Trophoblast cell (in vitro differentiated cells and primary cell): Measurements from ENCODE around the gene PFKFB3.

ENCODE experiments used
- DNase-seq, 2 donors: peaks; one replicate each; pipeline ENCODE4 v3.0.0-alpha.2; 2016
- H2AFZ ChIP-seq: 2 replicates; pipeline ENCODE4 v1.6.1; 2013; ENCODE audit warnings: low read length, moderate library complexity, mild to moderate bottlenecking; ENCODE audit not compliant: insufficient read depth, poor library complexity
- H2AK5ac ChIP-seq: 2 replicates; pipeline ENCODE4 v1.6.1; 2013; ENCODE audit warnings: mild to moderate bottlenecking, low read length
- H2BK120ac ChIP-seq: 2 replicates; pipeline ENCODE4 v1.6.1; 2013; ENCODE audit warnings: low read length, mild to moderate bottlenecking, moderate library complexity; ENCODE audit not compliant: insufficient read depth, poor library complexity
- H2BK12ac ChIP-seq: 2 replicates; pipeline ENCODE4 v1.6.1; 2013; ENCODE audit warnings: mild to moderate bottlenecking, low read length, moderate library complexity
- H2BK5ac ChIP-seq: 2 replicates; pipeline ENCODE4 v1.6.1; 2013; ENCODE audit warnings: low read length, low read depth, moderate library complexity, mild to moderate bottlenecking; ENCODE audit not compliant: poor library complexity
- H3K14ac ChIP-seq: 2 replicates; pipeline ENCODE4 v1.6.1; 2013; ENCODE audit warnings: mild to moderate bottlenecking, low read length
- H3K18ac ChIP-seq: 2 replicates; pipeline ENCODE4 v1.6.1; 2013; ENCODE audit warnings: mild to moderate bottlenecking, low read length
- H3K23ac ChIP-seq: 2 replicates; pipeline ENCODE4 v1.6.1; 2013; ENCODE audit warnings: low read length
- H3K27ac ChIP-seq: 2 replicates; pipeline ENCODE4 v1.5.1; 2013; ENCODE audit warnings: low read depth, mild to moderate bottlenecking, inconsistent platforms, low read length, moderate library complexity
- H3K27me3 ChIP-seq: 2 replicates; pipeline ENCODE4 v1.6.1; 2013; ENCODE audit warnings: inconsistent platforms, mild to moderate bottlenecking, low read length, moderate library complexity; ENCODE audit not compliant: insufficient read depth
- H3K36me3 ChIP-seq, 2 experiments: 1 replicate in 1 of 2; 2 replicates in 1 of 2; pipeline ENCODE4 v1.6.1; 2013; ENCODE audit warnings: low read length in 2 of 2, mild to moderate bottlenecking in 2 of 2, moderate library complexity in 1 of 2; ENCODE audit not compliant: insufficient read depth in 2 of 2, control insufficient read depth in 1 of 2
- H3K4ac ChIP-seq: 2 replicates; pipeline ENCODE4 v1.6.1; 2013; ENCODE audit warnings: low read depth, mild to moderate bottlenecking, low read length, moderate library complexity
- H3K4me1 ChIP-seq, 2 experiments: 1 replicate in 1 of 2; 2 replicates in 1 of 2; pipeline ENCODE4 v1.6.1; 2013; ENCODE audit warnings: low read length in 2 of 2, mild to moderate bottlenecking in 2 of 2, moderate library complexity in 1 of 2; ENCODE audit not compliant: insufficient read depth in 2 of 2, control insufficient read depth in 1 of 2
- H3K4me2 ChIP-seq: 2 replicates; pipeline ENCODE4 v1.6.1; 2013; ENCODE audit warnings: inconsistent platforms, mild to moderate bottlenecking, low read length, moderate library complexity
- H3K4me3 ChIP-seq: 2 replicates; pipeline ENCODE4 v1.5.1; 2013; ENCODE audit warnings: mild to moderate bottlenecking, low read depth, low read length, inconsistent platforms
- H3K79me1 ChIP-seq: one replicate; pipeline ENCODE4 v1.6.1; 2013; ENCODE audit warnings: low read length
- H3K79me2 ChIP-seq: 2 replicates; pipeline ENCODE4 v1.6.1; 2013; ENCODE audit warnings: low read length, mild to moderate bottlenecking; ENCODE audit not compliant: control insufficient read depth, insufficient read depth, poor library complexity
- H3K9ac ChIP-seq: 2 replicates; pipeline ENCODE4 v1.6.1; 2013; ENCODE audit warnings: mild to moderate bottlenecking, low read length
- H3K9me3 ChIP-seq: 2 replicates; pipeline ENCODE4 v1.6.1; 2013; ENCODE audit warnings: low read depth, mild to moderate bottlenecking, control low read depth, inconsistent platforms, low read length; ENCODE audit not compliant: insufficient read depth
- H4K12ac ChIP-seq: 2 replicates; pipeline ENCODE4 v1.6.1; 2013; ENCODE audit warnings: low read depth, mild to moderate bottlenecking, low read length, moderate library complexity
- H4K8ac ChIP-seq: 2 replicates; pipeline ENCODE4 v1.6.1; 2013; ENCODE audit warnings: low read depth, mild to moderate bottlenecking, low read length, moderate library complexity
- H4K91ac ChIP-seq: one replicate; pipeline ENCODE4 v1.6.1; 2013; ENCODE audit warnings: low read depth, mild to moderate bottlenecking, low read length, moderate library complexity
- WGBS: extraction: QIAGEN DNeasy Blood & Tissue Kit; methylation state at CpG from one replicate; pipeline ENCODE4 v1.1.7; 2013; ENCODE audit warnings: missing lambda C conversion rate; ENCODE audit not compliant: insufficient read length, insufficient coverage; ENCODE audit errors: extremely low coverage; 5-methylcytosine and 5-hydroxymethylcytosine counted together

PFKFB3 gene

GRCh38 chr10:6211341-6211670 lies 8.6 kb downstream of the PFKFB3 start:
- Histone ChIP-seq H3K4me2 (no peak overlapping the region), H3K36me3 (peaks cover 41 to 42% of the 10 kb centered on the region in 2 experiments), H3K27me3 (no peaks in the 10 kb centered on the region), H3K14ac (no peak overlapping the region), H2AFZ (no peak overlapping the region), H4K91ac (no peak overlapping the region), H3K4me3 (no peak overlapping the region), H3K27ac (no peak overlapping the region), H2AK5ac (no peak overlapping the region), H2BK12ac (no peak overlapping the region), H3K18ac (no peak overlapping the region), H2BK120ac (no peak overlapping the region), H4K12ac (no peak overlapping the region), H3K4ac (peak overlapping the region; percentile 7), H2BK5ac (no peak overlapping the region), H3K9me3 (no peaks in the 10 kb centered on the region), H3K4me1 (peaks cover 7 to 22% of the 10 kb centered on the region in 2 experiments), H3K23ac (no peak overlapping the region), H3K79me2 (peaks cover 14% of the 10 kb centered on the region), H4K8ac (no peak overlapping the region), H3K9ac (no peak overlapping the region), H3K79me1 (peaks cover 2% of the 10 kb centered on the region)
- WGBS, result no CpG with 5 or more reads among the region's 6 CpGs
- no peak for DNase-seq

GRCh38 chr10:6211671-6212635 lies 9.2 kb downstream of the PFKFB3 start:
- Histone ChIP-seq H3K23ac (no peak overlapping the region), H2AFZ (no peak overlapping the region), H3K9me3 (no peaks in the 10 kb centered on the region), H3K79me2 (peaks cover 14% of the 10 kb centered on the region), H3K4ac (peak overlapping the region; percentile 7), H2AK5ac (no peak overlapping the region), H3K27ac (no peak overlapping the region), H2BK5ac (no peak overlapping the region), H3K14ac (no peak overlapping the region), H3K18ac (peak overlapping the region; percentile 64), H3K27me3 (no peaks in the 10 kb centered on the region), H4K91ac (no peak overlapping the region), H3K4me2 (no peak overlapping the region), H3K36me3 (peaks cover 47 to 49% of the 10 kb centered on the region in 2 experiments), H3K79me1 (peaks cover 2% of the 10 kb centered on the region), H2BK120ac (no peak overlapping the region), H3K9ac (no peak overlapping the region), H2BK12ac (peak overlapping the region; percentile 14), H4K8ac (no peak overlapping the region), H3K4me3 (no peak overlapping the region), H4K12ac (no peak overlapping the region), H3K4me1 (peaks cover 7 to 22% of the 10 kb centered on the region in 2 experiments)
- DNase-seq, result peak in 1 of 2 donors; percentile 24
- no CpG with 5 or more reads among the region's 30 CpGs for WGBS

- H3K79me1 ChIP-seq, result peaks cover 2% of the 10 kb centered on the region
- H3K9me3 ChIP-seq, result no peaks in the 10 kb centered on the region
- no peak overlapping the region for H3K9ac ChIP-seq
- no peak overlapping the region for H3K14ac ChIP-seq
- DNase-seq, result no peak
- H3K18ac ChIP-seq, result peak overlapping the region; percentile 63
- H4K12ac ChIP-seq, result no peak overlapping the region
- H3K27ac ChIP-seq, result no peak overlapping the region
- H3K4me2 ChIP-seq, result no peak overlapping the region
- H3K4me3 ChIP-seq, result no peak overlapping the region
- peaks cover 12% of the 10 kb centered on the region for H3K79me2 ChIP-seq
- no peak overlapping the region for H3K23ac ChIP-seq
- H2BK120ac ChIP-seq, result no peak overlapping the region
- H2AK5ac ChIP-seq, result no peak overlapping the region
- H3K4me1 ChIP-seq, result peaks cover 7 to 22% of the 10 kb centered on the region in 2 experiments
- H2AFZ ChIP-seq, result no peak overlapping the region
- no peak overlapping the region for H2BK12ac ChIP-seq
- H3K27me3 ChIP-seq, result no peaks in the 10 kb centered on the region
- no peak overlapping the region for H4K8ac ChIP-seq
- H3K36me3 ChIP-seq, result peaks cover 53 to 55% of the 10 kb centered on the region in 2 experiments
- no CpG with 5 or more reads among the region's 3 CpGs for WGBS
- H4K91ac ChIP-seq, result no peak overlapping the region
- peak overlapping the region; percentile 35 for H3K4ac ChIP-seq
- no peak overlapping the region for H2BK5ac ChIP-seq
Measured at GRCh38 chr10:6212806-6213205, 10.1 kb downstream of the PFKFB3 start.

- Histone ChIP-seq H3K27ac (no peak overlapping the region), H3K4ac (no peak overlapping the region), H4K91ac (no peak overlapping the region), H2AK5ac (no peak overlapping the region), H3K27me3 (no peaks in the 10 kb centered on the region), H3K4me2 (no peak overlapping the region), H3K4me3 (no peak overlapping the region), H3K36me3 (peaks cover 56 to 57% of the 10 kb centered on the region in 2 experiments), H4K12ac (no peak overlapping the region), H2AFZ (no peak overlapping the region), H3K18ac (peak overlapping the region; percentile 15), H4K8ac (no peak overlapping the region), H2BK12ac (no peak overlapping the region), H3K4me1 (peaks cover 7 to 22% of the 10 kb centered on the region in 2 experiments), H2BK120ac (no peak overlapping the region), H3K14ac (peak overlapping the region; percentile 19), H3K79me2 (peaks cover 12% of the 10 kb centered on the region), H3K79me1 (peaks cover 2% of the 10 kb centered on the region), H3K9ac (no peak overlapping the region), H3K23ac (no peak overlapping the region), H3K9me3 (no peaks in the 10 kb centered on the region), H2BK5ac (no peak overlapping the region)
- WGBS, result no CpG with 5 or more reads among the region's 17 CpGs
- no peak for DNase-seq
Measured at GRCh38 chr10:6213257-6213905, 10.6 kb downstream of the PFKFB3 start.
